ENCODE data around the gene PALLD. TPM values are rescaled to one million over a fixed set of nuclear protein-coding genes. Genes with fewer than 3 reads are reported as not detected.

The PALLD gene
- polyA plus RNA-seq, 1 donor (not counting 4 experiments of a cell fraction or from before 2014, with no cell fraction given) = 136 TPM

- Histone ChIP-seq H3K9ac (ENCODE audit: control insufficient read depth, extremely low read depth, insufficient read depth, low read length) (no peak overlapping the region), H3K36me3 (ENCODE audit: control insufficient read depth in 2 of 2, extremely low read depth in 1 of 2, insufficient read depth in 2 of 2, low read length in 2 of 2) (no peaks in the 10 kb centered on the region), H3K4me1 (ENCODE audit: control insufficient read depth, extremely low read depth, insufficient read depth, low read length) (peaks cover 16% of the 10 kb centered on the region), H2AFZ (ENCODE audit: control insufficient read depth, low read length) (no peak overlapping the region), H3K79me2 (ENCODE audit: control insufficient read depth, insufficient read depth, low read length) (no peaks in the 10 kb centered on the region), H3K27me3 (ENCODE audit: control insufficient read depth, extremely low read depth, insufficient read depth, low read length) (no peaks in the 10 kb centered on the region), H3K4me3 (ENCODE audit: control insufficient read depth in 2 of 3, extremely low read depth in 1 of 3, insufficient read depth in 2 of 3, low read depth in 1 of 3, low read length in 3 of 3) (no peak overlapping the region), H3K9me3 (ENCODE audit: control insufficient read depth, low read depth, low read length) (no peaks in the 10 kb centered on the region), H3K9me1 (ENCODE audit: control insufficient read depth, extremely low read depth, insufficient read depth, low read length) (no peaks in the 10 kb centered on the region), H3K27ac (ENCODE audit: control insufficient read depth, insufficient read depth, low read length) (no peak overlapping the region), H4K20me1 (ENCODE audit: control insufficient read depth, extremely low read depth, insufficient read depth, low read length) (no peaks in the 10 kb centered on the region), H3K4me2 (ENCODE audit: control insufficient read depth, extremely low read depth, insufficient read depth, low read depth, low read length) (no peak overlapping the region)
- dilution Hi-C loops (cut with MboI; ENCODE audit: extremely low pct_ligation_motif_present, low sequenced_read_pairs) = no loop called here
- FAIRE-seq (no peak), DNase-seq (ENCODE audit: low read depth, low spot score) (no peak)
- TF ChIP-seq EZH2 (IDR thresholded peaks at IDR 0.05; ENCODE audit: low read length) = no peak
- TF ChIP-seq CTCF (optimal IDR thresholded peaks at IDR 0.05 in 1 of 3, IDR thresholded peaks at IDR 0.05 in 1 of 3, conservative IDR thresholded peaks at IDR 0.05 in 1 of 3; ENCODE audit: extremely low read depth in 1 of 3, insufficient read depth in 2 of 3, low read length in 3 of 3) = no peak
These were observed 117.0 kb downstream of the PALLD start for GRCh38 chr4:168613869-168614268.

DNA sequence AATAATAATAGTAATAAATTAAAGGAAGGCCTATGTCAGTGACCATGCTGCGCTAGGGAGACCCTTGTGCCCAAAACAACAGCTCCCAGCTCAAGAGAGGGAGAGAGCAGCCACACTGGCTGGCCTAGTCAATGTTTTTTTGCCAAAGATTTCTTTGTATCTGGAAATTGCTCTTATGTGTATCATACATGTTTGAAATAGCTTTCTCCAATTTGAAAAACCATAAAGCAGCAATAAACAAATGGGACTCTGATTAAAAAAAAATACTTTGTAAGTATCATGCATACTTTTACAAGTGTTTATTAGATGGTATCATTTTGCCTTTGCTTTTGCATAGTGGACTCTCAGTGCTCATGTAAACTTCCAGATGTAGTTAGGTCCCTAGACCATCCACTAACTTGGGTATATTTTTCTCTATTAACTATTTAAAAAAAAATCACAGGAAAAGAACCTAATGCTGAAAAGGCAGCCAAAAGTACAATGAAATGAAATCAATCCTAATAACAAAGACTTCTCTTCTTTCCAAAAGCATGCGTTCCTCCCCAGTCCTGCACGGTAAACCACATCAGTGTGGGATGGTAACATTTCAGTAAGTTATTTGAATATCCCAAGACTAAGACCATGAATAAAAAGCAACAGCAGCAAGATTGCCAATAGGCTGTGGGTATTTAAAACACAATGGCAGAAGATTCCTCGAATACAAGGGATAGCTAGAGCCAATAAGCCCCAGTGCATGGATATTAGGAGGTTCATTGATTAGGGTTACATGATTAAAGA, 117.6 kb downstream of the PALLD start:
- Histone ChIP-seq H3K9me3 (ENCODE audit: control insufficient read depth, low read depth, low read length) (no peaks in the 10 kb centered on the region), H3K4me1 (ENCODE audit: control insufficient read depth, extremely low read depth, insufficient read depth, low read length) (peaks cover 16% of the 10 kb centered on the region), H3K9me1 (ENCODE audit: control insufficient read depth, extremely low read depth, insufficient read depth, low read length) (no peaks in the 10 kb centered on the region), H3K4me2 (ENCODE audit: control insufficient read depth, extremely low read depth, insufficient read depth, low read depth, low read length) (no peak overlapping the region), H4K20me1 (ENCODE audit: control insufficient read depth, extremely low read depth, insufficient read depth, low read length) (no peaks in the 10 kb centered on the region), H3K27ac (ENCODE audit: control insufficient read depth, insufficient read depth, low read length) (no peak overlapping the region), H3K4me3 (ENCODE audit: control insufficient read depth in 2 of 3, extremely low read depth in 1 of 3, insufficient read depth in 2 of 3, low read depth in 1 of 3, low read length in 3 of 3) (no peak overlapping the region), H2AFZ (ENCODE audit: control insufficient read depth, low read length) (no peak overlapping the region), H3K9ac (ENCODE audit: control insufficient read depth, extremely low read depth, insufficient read depth, low read length) (no peak overlapping the region), H3K79me2 (ENCODE audit: control insufficient read depth, insufficient read depth, low read length) (no peaks in the 10 kb centered on the region), H3K36me3 (ENCODE audit: control insufficient read depth in 2 of 2, extremely low read depth in 1 of 2, insufficient read depth in 2 of 2, low read length in 2 of 2) (no peaks in the 10 kb centered on the region), H3K27me3 (ENCODE audit: control insufficient read depth, extremely low read depth, insufficient read depth, low read length) (no peaks in the 10 kb centered on the region)
- dilution Hi-C loops (cut with MboI; ENCODE audit: extremely low pct_ligation_motif_present, low sequenced_read_pairs) = no loop called here
- DNase-seq (ENCODE audit: low read depth, low spot score) (no peak), FAIRE-seq (no peak)
- TF ChIP-seq EZH2 (IDR thresholded peaks at IDR 0.05; ENCODE audit: low read length) (no peak), CTCF (optimal IDR thresholded peaks at IDR 0.05 in 1 of 3, IDR thresholded peaks at IDR 0.05 in 1 of 3, conservative IDR thresholded peaks at IDR 0.05 in 1 of 3; ENCODE audit: extremely low read depth in 1 of 3, insufficient read depth in 2 of 3, low read length in 3 of 3) (no peak)

Measured in keratinocyte (primary cell).